ENCODE measurements around the gene CRTAC1. TPM values are rescaled to one million over a fixed set of nuclear protein-coding genes. Genes with fewer than 3 reads are reported as not detected.

Gene CRTAC1
- total RNA-seq, 1 donor from 2014 or later = 0.66 TPM

DNA sequence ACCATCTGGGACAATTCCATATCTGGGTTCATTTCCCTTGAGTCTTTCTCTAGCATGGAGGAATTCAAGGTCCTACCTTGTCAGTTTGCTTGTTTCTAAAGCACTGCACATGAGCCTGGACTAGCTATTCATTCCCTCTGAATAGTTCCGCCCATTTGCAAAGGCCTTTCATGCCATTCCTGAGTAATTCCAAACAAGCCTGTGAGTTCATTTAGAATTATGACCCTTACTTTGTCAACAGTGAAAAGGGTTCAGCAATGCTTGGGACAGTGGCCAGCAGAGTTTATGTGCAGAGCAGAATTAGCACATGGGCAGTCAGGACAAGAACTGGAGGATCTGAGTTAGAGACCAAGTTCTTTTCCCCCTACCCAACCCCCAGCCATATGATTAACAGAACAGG, 27.9 kb upstream of the CRTAC1 start:
- DNase-seq (ENCODE audit: low read depth) (no peak), FAIRE-seq (no peak)
- H3K27me3 Mint-ChIP-seq (ENCODE audit: low read depth, unreplicated experiment) = peaks cover 43% of the 10 kb centered on the region

GRCh38 chr10:98055841-98056516, 25.6 kb upstream of the CRTAC1 start:
- TF ChIP-seq EZH2 (IDR thresholded peaks at IDR 0.05; ENCODE audit: insufficient read depth, low read length) (no peak), CTCF (IDR thresholded peaks at IDR 0.05; ENCODE audit: insufficient read depth, low read depth, low read length) (no peak)
- H2AFZ ChIP-seq (ENCODE audit: low read depth, low read length) = no peak overlapping the region
- no peaks in the 10 kb centered on the region for H3K36me3 ChIP-seq (ENCODE audit: insufficient read depth, low read length)
- no peaks in the 10 kb centered on the region for H3K9me3 ChIP-seq (ENCODE audit: insufficient read depth, low read depth, low read length)
- H3K36me3 Mint-ChIP-seq (ENCODE audit: low read depth, unreplicated experiment) = no peaks in the 10 kb centered on the region
- H3K27me3 Mint-ChIP-seq (ENCODE audit: low read depth, unreplicated experiment) = peaks cover 53% of the 10 kb centered on the region
- no peak overlapping the region for H3K27ac Mint-ChIP-seq (ENCODE audit: unreplicated experiment)
- no peaks in the 10 kb centered on the region for H3K4me1 Mint-ChIP-seq (ENCODE audit: low read depth, unreplicated experiment)
- no peak overlapping the region for H3K27ac ChIP-seq (ENCODE audit: low read depth, low read length)
- no peaks in the 10 kb centered on the region for H3K79me2 ChIP-seq (ENCODE audit: insufficient read depth, low read length)
- H3K9ac ChIP-seq (ENCODE audit: low read length) = no peak overlapping the region
- FAIRE-seq = no peak
- peak; percentile 4 for DNase-seq (ENCODE audit: low read depth)
- H3K4me2 ChIP-seq (ENCODE audit: low read length) = no peak overlapping the region
- H3K4me1 ChIP-seq (ENCODE audit: insufficient read depth, low read length) = no peaks in the 10 kb centered on the region
- peaks cover 4% of the 10 kb centered on the region for H3K27me3 ChIP-seq (ENCODE audit: insufficient read depth, low read length)
- H4K20me1 ChIP-seq (ENCODE audit: insufficient read depth, low read length) = no peaks in the 10 kb centered on the region
- no peak overlapping the region for H3K4me3 Mint-ChIP-seq (ENCODE audit: unreplicated experiment)
- H3K9me3 Mint-ChIP-seq (ENCODE audit: unreplicated experiment) = no peaks in the 10 kb centered on the region
- H3K4me3 ChIP-seq (ENCODE audit: insufficient read depth, low read depth, low read length) = no peak overlapping the region

More for the DNA sequence above, 27.9 kb upstream of the CRTAC1 start:
- Histone ChIP-seq H2AFZ (ENCODE audit: low read depth, low read length) (no peak overlapping the region), H3K27ac (ENCODE audit: low read depth, low read length) (no peak overlapping the region), H3K36me3 (ENCODE audit: insufficient read depth, low read length) (no peaks in the 10 kb centered on the region), H3K27me3 (ENCODE audit: insufficient read depth, low read length) (peaks cover 2% of the 10 kb centered on the region), H3K4me3 (ENCODE audit: insufficient read depth, low read depth, low read length) (no peak overlapping the region), H3K4me2 (ENCODE audit: low read length) (no peak overlapping the region), H3K4me1 (ENCODE audit: insufficient read depth, low read length) (no peaks in the 10 kb centered on the region), H3K9me3 (ENCODE audit: insufficient read depth, low read depth, low read length) (no peaks in the 10 kb centered on the region), H4K20me1 (ENCODE audit: insufficient read depth, low read length) (no peaks in the 10 kb centered on the region), H3K79me2 (ENCODE audit: insufficient read depth, low read length) (no peaks in the 10 kb centered on the region), H3K9ac (ENCODE audit: low read length) (no peak overlapping the region)
- no peaks in the 10 kb centered on the region for H3K4me1 Mint-ChIP-seq (ENCODE audit: low read depth, unreplicated experiment)
- H3K4me3 Mint-ChIP-seq (ENCODE audit: unreplicated experiment) = no peak overlapping the region
- H3K27ac Mint-ChIP-seq (ENCODE audit: unreplicated experiment) = no peak overlapping the region
- no peaks in the 10 kb centered on the region for H3K36me3 Mint-ChIP-seq (ENCODE audit: low read depth, unreplicated experiment)
- no peaks in the 10 kb centered on the region for H3K9me3 Mint-ChIP-seq (ENCODE audit: unreplicated experiment)
- TF ChIP-seq CTCF (IDR thresholded peaks at IDR 0.05; ENCODE audit: insufficient read depth, low read depth, low read length) (no peak), EZH2 (IDR thresholded peaks at IDR 0.05; ENCODE audit: insufficient read depth, low read length) (no peak)

- Histone ChIP-seq H3K36me3 (ENCODE audit: insufficient read depth, low read length) (no peaks in the 10 kb centered on the region), H3K4me1 (ENCODE audit: insufficient read depth, low read length) (no peaks in the 10 kb centered on the region), H3K4me3 (ENCODE audit: insufficient read depth, low read depth, low read length) (no peak overlapping the region), H3K4me2 (ENCODE audit: low read length) (no peak overlapping the region), H4K20me1 (ENCODE audit: insufficient read depth, low read length) (no peaks in the 10 kb centered on the region), H2AFZ (ENCODE audit: low read depth, low read length) (no peak overlapping the region), H3K27me3 (ENCODE audit: insufficient read depth, low read length) (peaks cover 19% of the 10 kb centered on the region), H3K27ac (ENCODE audit: low read depth, low read length) (no peak overlapping the region), H3K9me3 (ENCODE audit: insufficient read depth, low read depth, low read length) (no peaks in the 10 kb centered on the region), H3K9ac (ENCODE audit: low read length) (no peak overlapping the region), H3K79me2 (ENCODE audit: insufficient read depth, low read length) (no peaks in the 10 kb centered on the region)
- no peak for DNase-seq (ENCODE audit: low read depth)
- H3K4me3 Mint-ChIP-seq (ENCODE audit: unreplicated experiment) = no peak overlapping the region
- H3K9me3 Mint-ChIP-seq (ENCODE audit: unreplicated experiment) = no peaks in the 10 kb centered on the region
- no peak for FAIRE-seq
- H3K27ac Mint-ChIP-seq (ENCODE audit: unreplicated experiment) = no peak overlapping the region
- no peak for TF ChIP-seq CTCF (IDR thresholded peaks at IDR 0.05; ENCODE audit: insufficient read depth, low read depth, low read length)
- no peak for TF ChIP-seq EZH2 (IDR thresholded peaks at IDR 0.05; ENCODE audit: insufficient read depth, low read length)
- peaks cover 57% of the 10 kb centered on the region for H3K27me3 Mint-ChIP-seq (ENCODE audit: low read depth, unreplicated experiment)
- peaks cover 3% of the 10 kb centered on the region for H3K4me1 Mint-ChIP-seq (ENCODE audit: low read depth, unreplicated experiment)
- no peaks in the 10 kb centered on the region for H3K36me3 Mint-ChIP-seq (ENCODE audit: low read depth, unreplicated experiment)
Measured at GRCh38 chr10:98047009-98047741, 16.8 kb upstream of the CRTAC1 start.

All from astrocyte (in vitro differentiated cells and primary cell).